K562 (cell line): ENCODE measurements around the gene SYT17. TPM values are rescaled to one million over a fixed set of nuclear protein-coding genes. Genes with fewer than 3 reads are reported as not detected.
A peak's percentile ranks its signal among the peaks of the same experiment; 100 is the strongest.

ENCODE experiments used
- ATAC-seq: fragments of 200-7000 bp; cut with Tn5 transposase; 3 replicates; pipeline ENCODE4 v1.9.1; 2020; ENCODE audit warnings: moderate library complexity
- BruUV-seq: library from RNA; stranded (reverse); fragments of 400-500 nt; replicated peaks from 2 replicates; lab custom pipeline; 2021; lab: Mats Ljungman, UMichigan
- CTCF ChIA-PET: fragments of 300-600 bp; formaldehyde crosslinking; extraction: SDS; loops from one replicate; lab custom pipeline; 2021; ENCODE audit warnings: low intra/inter-chr PET ratio; lab: Yijun Ruan, JAX
- POLR2A ChIA-PET: fragments of 300-600, 350-650 bp; sonication (Branson Sonifier 250); formaldehyde crosslinking; extraction: SDS; loops from one replicate; lab custom pipeline; 2021; ENCODE audit warnings: antibody characterized with exemption, inconsistent platforms; lab: Yijun Ruan, JAX
- DNase-seq, 4 experiments: peaks; one replicate each; pipeline versions ENCODE4 v3.0.0 to v3.0.0-alpha.2; 2011 to 2018; ENCODE audit warnings: low spot score in 3 of 4, mixed read lengths in 3 of 4; ENCODE audit errors: extremely low read depth in 1 of 4
- FAIRE-seq: peaks from 2 replicates; lab custom pipeline; 2011; peaks lifted over from hg19 to GRCh38; lab: Jason Lieb, UNC
- H2AFZ ChIP-seq: 2 replicates; pipeline ENCODE4 v1.6.0; 2011; ENCODE audit warnings: low read depth, low read length, control low read depth, inconsistent platforms
- H3K27ac ChIP-seq: fragments of 200-600 bp; 3 replicates; pipeline ENCODE4 v1.8.0; 2011; ENCODE audit warnings: low read depth, mild to moderate bottlenecking, control low read depth, inconsistent platforms, low read length, moderate library complexity, mixed read lengths; ENCODE audit errors: extremely low read depth
- H3K27me3 ChIP-seq, 2 experiments: fragments of 300-600 bp in 1 of 2; 2 replicates in 1 of 2; 3 replicates in 1 of 2; pipeline versions ENCODE4 v1.6.0 to v1.8.0; 2011; ENCODE audit warnings: inconsistent platforms in 2 of 2, low read length in 2 of 2, mild to moderate bottlenecking in 1 of 2, mixed read lengths in 1 of 2, moderate library complexity in 1 of 2; ENCODE audit not compliant: control insufficient read depth in 2 of 2, insufficient read depth in 2 of 2
- H3K36me3 ChIP-seq: fragments of 300-600 bp; 3 replicates; pipeline ENCODE4 v1.8.0; 2011; ENCODE audit warnings: mild to moderate bottlenecking, low read length, inconsistent platforms; ENCODE audit not compliant: control insufficient read depth, insufficient read depth
- H3K4me1 ChIP-seq, 2 experiments: fragments of 200-600 bp in 1 of 2; replicated peaks in 1 of 2; 2 replicates in 1 of 2; 3 replicates in 1 of 2; pipeline versions ENCODE4 v1.5.1 to v1.8.0; 2011; ENCODE audit warnings: inconsistent platforms in 2 of 2, low read length in 2 of 2, mild to moderate bottlenecking in 1 of 2, mixed read lengths in 1 of 2, moderate library complexity in 1 of 2; ENCODE audit not compliant: control insufficient read depth in 2 of 2, insufficient read depth in 2 of 2
- H3K4me2 ChIP-seq: 2 replicates; pipeline ENCODE4 v1.6.1; 2011; ENCODE audit warnings: low read length, control low read depth, inconsistent platforms, mixed read lengths; ENCODE audit not compliant: insufficient read depth
- H3K4me3 ChIP-seq: fragments of 200-600 bp; sonication (generic), shearing (Covaris generic); 2 replicates; pipeline ENCODE4 v1.5.1; 2016; ENCODE audit warnings: control low read depth, inconsistent platforms
- H3K79me2 ChIP-seq: fragments of 200-600 bp; 3 replicates; pipeline ENCODE4 v1.8.0; 2011; ENCODE audit warnings: low read length, inconsistent platforms; ENCODE audit not compliant: control insufficient read depth, insufficient read depth
- H3K9ac ChIP-seq, 2 experiments: 2 replicates each; pipeline versions ENCODE4 v1.6.0 to v1.6.1; 2011; ENCODE audit warnings: low read depth in 2 of 2, low read length in 2 of 2, control low read depth in 1 of 2, inconsistent platforms in 1 of 2, mild to moderate bottlenecking in 1 of 2, mixed read lengths in 1 of 2; ENCODE audit not compliant: insufficient read depth in 1 of 2
- H3K9me1 ChIP-seq: one replicate; pipeline ENCODE4 v1.6.0; 2011; ENCODE audit warnings: inconsistent platforms, mild to moderate bottlenecking, low read length, moderate library complexity; ENCODE audit not compliant: control insufficient read depth, insufficient read depth
- H3K9me3 ChIP-seq: replicated peaks from 2 replicates; pipeline ENCODE4 v1.5.1; 2011; ENCODE audit warnings: low read depth, low read length, inconsistent platforms; ENCODE audit not compliant: control insufficient read depth, insufficient read depth
- H4K20me1 ChIP-seq: replicated peaks from 2 replicates; pipeline ENCODE4 v1.6.1; 2011; ENCODE audit warnings: low read length, inconsistent platforms, mixed read lengths; ENCODE audit not compliant: control insufficient read depth, insufficient read depth
- BCL6 ChIP-seq: fragments of 250-450 bp; sonication (Bioruptor Pico); IDR thresholded peaks from 2 replicates; pipeline ENCODE4 v1.4.0; 2020
- DEAF1 ChIP-seq: fragments of 450-650 bp; formaldehyde crosslinking; IDR thresholded peaks from 2 replicates; pipeline ENCODE4 v1.4.0; 2020; ENCODE audit warnings: mild to moderate bottlenecking, moderate library complexity
- ILF3 ChIP-seq: fragments of 450-650 bp; IDR thresholded peaks from 2 replicates; pipeline ENCODE4 v1.6.1; 2018; ENCODE audit warnings: antibody characterized with exemption, mild to moderate bottlenecking, moderate library complexity, borderline replicate concordance
- SRF ChIP-seq, 2 experiments: fragments of 250-450, 450-650 bp in 1 of 2; sonication (Bioruptor Pico) in 1 of 2; sonication (generic) in 1 of 2; formaldehyde crosslinking; IDR thresholded peaks; 2 replicates each; pipeline versions ENCODE4 v1.5.0 to v1.5.1; 2020 to 2022; ENCODE audit warnings: mild to moderate bottlenecking in 1 of 2, missing genetic modification reagents in 1 of 2
- ZNF583 ChIP-seq: fragments of 250-450 bp; sonication (Bioruptor Pico); IDR thresholded peaks from 2 replicates; pipeline ENCODE4 v1.4.0; 2020
- WGBS: fragments of 100-300 bp; shearing (Covaris generic); methylation state at CpG from one replicate; pipeline ENCODE4 v1.1.6; 2016; ENCODE audit warnings: low coverage, mixed read lengths; ENCODE audit not compliant: insufficient coverage; ENCODE audit errors: missing lambda C conversion rate; 5-methylcytosine and 5-hydroxymethylcytosine counted together
- in situ Hi-C: fragments of 300-500 bp; cut with MboI; formaldehyde crosslinking; loops from 4 replicates; pipeline ENCODE4 v1.15.0; 2018; ENCODE audit warnings: inconsistent platforms, mixed read lengths
- intact Hi-C: fragments of 100-400 bp; cut with micrococcal nuclease; formaldehyde crosslinking; loops from 2 replicates; pipeline ENCODE4 v1.14.2; 2022
- polyA plus RNA-seq, 8 experiments: library from polyadenylated mRNA; depleted of rRNA in 4 of 8; stranded (reverse) in 5 of 8; unstranded in 3 of 8; fragments of >200 nt; fragmentation: Nextera tagmentation in 2 of 8; fragmentation: Illumina TruSeq in 1 of 8; extraction: Ambion mirVana in 2 of 8; extraction: Trizol in 1 of 8; gene quantifications; 2 replicates each; pipeline versions ENCODE4 v1.2.1 to v1.2.3, GENCODE V29; 2011 to 2014; ENCODE audit warnings: inconsistent platforms in 1 of 8, missing spikeins in 1 of 8
- total RNA-seq, 7 experiments: library from RNA; depleted of rRNA in 6 of 7; stranded (reverse); fragments of >200 nt in 6 of 7; fragmentation: Illumina TruSeq in 2 of 7; extraction: Trizol in 2 of 7; gene quantifications; 2 replicates each; pipeline versions ENCODE4 v1.2.1 to v1.2.3, GENCODE V29; 2011 to 2021; ENCODE audit warnings: low replicate concordance in 1 of 7
- TF ChIP-seq, protein P1 (sequence below), 2 experiments: fragments of 450-650 bp; formaldehyde crosslinking in 1 of 2; IDR thresholded peaks; 2 replicates each; pipeline versions ENCODE4 v1.4.0 to v1.6.1; 2014 to 2020; ENCODE audit warnings: mild to moderate bottlenecking in 2 of 2, borderline replicate concordance in 1 of 2, low read depth in 1 of 2
- TF ChIP-seq, protein P2 (sequence below), 3 experiments: IDR thresholded peaks in 2 of 3; conservative IDR thresholded peaks in 1 of 3; 2 replicates each; pipeline ENCODE4 v1.5.1; 2011 to 2012; ENCODE audit warnings: low read length in 3 of 3, mild to moderate bottlenecking in 3 of 3, control low read depth in 2 of 3, improper control_type of control experiment in 1 of 3, inconsistent platforms in 1 of 3, low read depth in 1 of 3, mixed read lengths in 1 of 3, moderate library complexity in 1 of 3; ENCODE audit not compliant: insufficient read depth in 2 of 3

SYT17 gene
- total and polyA plus RNA-seq, 9 of the 15 experiments (the other 6 are each of a cell fraction or from before 2014, with no cell fraction given): not detected

- in situ Hi-C loops: loop anchor here (5.0 to 10.0 kb wide), 2 partner anchors 88 to 195 kb away; no protein-coding TSS in a partner anchor
- no peaks in the 10 kb centered on the region for H3K79me2 ChIP-seq
- H3K4me3 ChIP-seq: no peak overlapping the region
- POLR2A ChIA-PET: interaction anchor here (0.6 to 2.3 kb wide), 6 partner anchors 10 to 342 kb away, joined by 3 to 7 read pairs (median 4); partner anchors contain the start of gene GDE1
- no peaks in the 10 kb centered on the region for H3K9me3 ChIP-seq
- no TSS peak for BruUV-seq
- 16% methylated on average over 27 of the region's 27 CpGs for WGBS
- FAIRE-seq: peak; percentile 94
- no peaks in the 10 kb centered on the region for H3K36me3 ChIP-seq
- CTCF ChIA-PET: interaction anchor here (0.6 to 2.5 kb wide), 3 partner anchors 85 to 196 kb away, joined by 3 to 22 read pairs (median 4); no protein-coding TSS in a partner anchor
- H4K20me1 ChIP-seq: no peaks in the 10 kb centered on the region; the same call in 1 of the 2 replicates
- no peaks in the 10 kb centered on the region for H3K9me1 ChIP-seq
- no peak overlapping the region for H2AFZ ChIP-seq
- no peaks in the 10 kb centered on the region for H3K4me1 ChIP-seq
- H3K4me2 ChIP-seq: no peak overlapping the region
- H3K9ac ChIP-seq: no peak overlapping the region
- peak; percentile 96 for ATAC-seq
- peaks cover 35 to 61% of the 10 kb centered on the region in 2 experiments for H3K27me3 ChIP-seq
- intact Hi-C loops: loop anchor here (2.0 to 10.0 kb wide), 2 partner anchors 93 to 195 kb away; no protein-coding TSS in a partner anchor
- peak; percentile 73 to 81 (median 78) for DNase-seq
- no peak overlapping the region for H3K27ac ChIP-seq
- TF ChIP-seq DEAF1 (CRISPR knock-in tag) (peak; percentile 53), ZNF583 (CRISPR knock-in tag) (no peak), ILF3 (no peak), BCL6 (CRISPR knock-in tag) (no peak), SRF (CRISPR knock-in tag; IDR thresholded peaks at IDR 0.05) (0 out of 4 replicates have a peak, but pooled peaks of 1 of the 2 experiments have one; percentile 39)
- TF ChIP-seq, protein P1, sequence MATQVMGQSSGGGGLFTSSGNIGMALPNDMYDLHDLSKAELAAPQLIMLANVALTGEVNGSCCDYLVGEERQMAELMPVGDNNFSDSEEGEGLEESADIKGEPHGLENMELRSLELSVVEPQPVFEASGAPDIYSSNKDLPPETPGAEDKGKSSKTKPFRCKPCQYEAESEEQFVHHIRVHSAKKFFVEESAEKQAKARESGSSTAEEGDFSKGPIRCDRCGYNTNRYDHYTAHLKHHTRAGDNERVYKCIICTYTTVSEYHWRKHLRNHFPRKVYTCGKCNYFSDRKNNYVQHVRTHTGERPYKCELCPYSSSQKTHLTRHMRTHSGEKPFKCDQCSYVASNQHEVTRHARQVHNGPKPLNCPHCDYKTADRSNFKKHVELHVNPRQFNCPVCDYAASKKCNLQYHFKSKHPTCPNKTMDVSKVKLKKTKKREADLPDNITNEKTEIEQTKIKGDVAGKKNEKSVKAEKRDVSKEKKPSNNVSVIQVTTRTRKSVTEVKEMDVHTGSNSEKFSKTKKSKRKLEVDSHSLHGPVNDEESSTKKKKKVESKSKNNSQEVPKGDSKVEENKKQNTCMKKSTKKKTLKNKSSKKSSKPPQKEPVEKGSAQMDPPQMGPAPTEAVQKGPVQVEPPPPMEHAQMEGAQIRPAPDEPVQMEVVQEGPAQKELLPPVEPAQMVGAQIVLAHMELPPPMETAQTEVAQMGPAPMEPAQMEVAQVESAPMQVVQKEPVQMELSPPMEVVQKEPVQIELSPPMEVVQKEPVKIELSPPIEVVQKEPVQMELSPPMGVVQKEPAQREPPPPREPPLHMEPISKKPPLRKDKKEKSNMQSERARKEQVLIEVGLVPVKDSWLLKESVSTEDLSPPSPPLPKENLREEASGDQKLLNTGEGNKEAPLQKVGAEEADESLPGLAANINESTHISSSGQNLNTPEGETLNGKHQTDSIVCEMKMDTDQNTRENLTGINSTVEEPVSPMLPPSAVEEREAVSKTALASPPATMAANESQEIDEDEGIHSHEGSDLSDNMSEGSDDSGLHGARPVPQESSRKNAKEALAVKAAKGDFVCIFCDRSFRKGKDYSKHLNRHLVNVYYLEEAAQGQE (IDR thresholded peaks at IDR 0.05; ENCODE audit: borderline replicate concordance): peak; percentile 74
- TF ChIP-seq, protein P1 (CRISPR knock-in tag; IDR thresholded peaks at IDR 0.05; ENCODE audit: low read depth): no peak
- TF ChIP-seq, protein P2, sequence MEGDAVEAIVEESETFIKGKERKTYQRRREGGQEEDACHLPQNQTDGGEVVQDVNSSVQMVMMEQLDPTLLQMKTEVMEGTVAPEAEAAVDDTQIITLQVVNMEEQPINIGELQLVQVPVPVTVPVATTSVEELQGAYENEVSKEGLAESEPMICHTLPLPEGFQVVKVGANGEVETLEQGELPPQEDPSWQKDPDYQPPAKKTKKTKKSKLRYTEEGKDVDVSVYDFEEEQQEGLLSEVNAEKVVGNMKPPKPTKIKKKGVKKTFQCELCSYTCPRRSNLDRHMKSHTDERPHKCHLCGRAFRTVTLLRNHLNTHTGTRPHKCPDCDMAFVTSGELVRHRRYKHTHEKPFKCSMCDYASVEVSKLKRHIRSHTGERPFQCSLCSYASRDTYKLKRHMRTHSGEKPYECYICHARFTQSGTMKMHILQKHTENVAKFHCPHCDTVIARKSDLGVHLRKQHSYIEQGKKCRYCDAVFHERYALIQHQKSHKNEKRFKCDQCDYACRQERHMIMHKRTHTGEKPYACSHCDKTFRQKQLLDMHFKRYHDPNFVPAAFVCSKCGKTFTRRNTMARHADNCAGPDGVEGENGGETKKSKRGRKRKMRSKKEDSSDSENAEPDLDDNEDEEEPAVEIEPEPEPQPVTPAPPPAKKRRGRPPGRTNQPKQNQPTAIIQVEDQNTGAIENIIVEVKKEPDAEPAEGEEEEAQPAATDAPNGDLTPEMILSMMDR (IDR thresholded peaks at IDR 0.05 in 2 of 3, conservative IDR thresholded peaks at IDR 0.05 in 1 of 3; ENCODE audit: insufficient read depth in 2 of 3, low read depth in 1 of 3, low read length in 3 of 3): peak; percentile 77 to 88 (median 86)
Measured at GRCh38 chr16:19179546-19180490, 11.8 kb downstream of the SYT17 start.
